Measurements from ENCODE around the gene MMP28.

DNA sequence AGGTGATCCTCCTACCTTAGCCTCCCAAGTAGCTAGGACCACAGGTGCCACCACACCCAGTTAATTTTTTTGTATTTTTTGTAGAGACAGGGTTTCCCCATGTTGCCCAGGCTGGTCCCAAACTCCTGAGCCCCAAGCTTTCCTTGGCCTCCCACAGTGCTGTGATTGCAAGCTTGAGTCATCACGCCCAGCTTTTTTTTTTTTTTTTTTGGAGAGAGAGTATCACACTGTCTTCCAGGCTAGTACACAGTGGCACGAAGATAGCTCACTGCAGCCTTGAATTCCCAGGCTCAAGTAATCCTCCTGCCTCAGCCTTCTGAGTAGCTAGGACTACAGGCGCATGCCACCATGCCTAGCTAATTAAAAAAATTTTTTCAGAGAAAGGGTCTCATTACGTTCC, 46.1 kb upstream of the MMP28 start:
- TF ChIP-seq POLR2A (IDR thresholded peaks at IDR 0.05; ENCODE audit: low read length) = no peak
- TF ChIP-seq GATA1 (IDR thresholded peaks at IDR 0.05; ENCODE audit: low read depth, low read length) = no peak
